HTERT RPE-1 (cell line): ENCODE measurements around the gene PPP1CB.
"Not testable (repeated sequence)": the region's sequence is repeated elsewhere in the genome, so short reads cannot be mapped to it uniquely, and the experiment has no call there.

Source experiments
- in situ Hi-C: fragments of 300-500 bp; cut with MboI; formaldehyde crosslinking; loops from 4 replicates; pipeline ENCODE4 v1.14.3; 2020; ENCODE audit warnings: low sequenced_read_pairs

Gene PPP1CB

GRCh38 chr2:28772351-28772750, 20.7 kb downstream of the PPP1CB start:
- in situ Hi-C loops, result no loop called here

- in situ Hi-C loops, result no loop called here
Observed at GRCh38 chr2:28776471-28776870, 24.8 kb downstream of the PPP1CB start.

- in situ Hi-C loops, result no loop called here
Observed at GRCh38 chr2:28778392-28778791, 26.8 kb downstream of the PPP1CB start.

GRCh38 chr2:28779001-28779400, 27.4 kb downstream of the PPP1CB start:
- in situ Hi-C loops, result no loop called here

- in situ Hi-C loops, result no loop called here
Observed at GRCh38 chr2:28780496-28780895, 28.9 kb downstream of the PPP1CB start.

GRCh38 chr2:28782423-28782822, 30.8 kb downstream of the PPP1CB start:
- in situ Hi-C loops, result no loop called here

GRCh38 chr2:28784570-28784969, 32.9 kb downstream of the PPP1CB start:
- in situ Hi-C loops, result not testable (repeated sequence)

GRCh38 chr2:28796620-28797019, 45.0 kb downstream of the PPP1CB start:
- in situ Hi-C loops, result no loop called here

GRCh38 chr2:28801726-28802125, 50.1 kb downstream of the PPP1CB start:
- in situ Hi-C loops, result no loop called here

- in situ Hi-C loops, result no loop called here
Observed at GRCh38 chr2:28802975-28803429, 51.4 kb downstream of the PPP1CB start.

- in situ Hi-C loops, result no loop called here
Observed at GRCh38 chr2:28809927-28810326, 58.3 kb downstream of the PPP1CB start.

- in situ Hi-C loops, result no loop called here
Observed at GRCh38 chr2:28810384-28811285, 59.0 kb downstream of the PPP1CB start, which contains the start of gene SPDYA. TSS of gene SPDYA (plus strand) at chr2:28810834. CDS start at chr2:28816015, 5,181 bp downstream.

- in situ Hi-C loops, result no loop called here
Observed at GRCh38 chr2:28818053-28818452, 66.4 kb downstream of the PPP1CB start.

GRCh38 chr2:28821295-28821958, 69.8 kb downstream of the PPP1CB start:
- in situ Hi-C loops, result no loop called here

- in situ Hi-C loops, result no loop called here
Observed at GRCh38 chr2:28822036-28822435, 70.4 kb downstream of the PPP1CB start.

- in situ Hi-C loops, result no loop called here
Observed at GRCh38 chr2:28824207-28824606, 72.6 kb downstream of the PPP1CB start.

GRCh38 chr2:28824870-28825269, 73.2 kb downstream of the PPP1CB start:
- in situ Hi-C loops, result no loop called here

GRCh38 chr2:28828382-28828781, 76.8 kb downstream of the PPP1CB start:
- in situ Hi-C loops, result no loop called here

GRCh38 chr2:28833740-28834470, 82.3 kb downstream of the PPP1CB start:
- in situ Hi-C loops, result no loop called here

- in situ Hi-C loops, result no loop called here
Observed at GRCh38 chr2:28835781-28836180, 84.2 kb downstream of the PPP1CB start.

- in situ Hi-C loops, result no loop called here
Observed at GRCh38 chr2:28838971-28839370, 87.3 kb downstream of the PPP1CB start.
